HCT116 (cell line): ENCODE data around the gene SOBP. TPM values are rescaled to one million over a fixed set of nuclear protein-coding genes. Genes with fewer than 3 reads are reported as not detected.

ENCODE experiments used
- ATAC-seq: fragments of 200-7000 bp; cut with Tn5 transposase; 2 replicates; pipeline ENCODE4 v1.9.1; 2020; ENCODE audit warnings: mild to moderate bottlenecking, moderate library complexity
- BruUV-seq: library from RNA; stranded (reverse); fragments of 400-500 nt; replicated peaks from 2 replicates; lab custom pipeline; 2021; lab: Mats Ljungman, UMichigan
- CTCF ChIA-PET: fragments of 300-600 bp; sonication (Branson Sonifier 250); formaldehyde crosslinking; loops from one replicate; lab custom pipeline; 2021; ENCODE audit warnings: antibody characterized with exemption; lab: Charles Lee
- POLR2A ChIA-PET: fragments of 300-600, 350-600 bp; sonication (Branson Sonifier 250); formaldehyde crosslinking; loops from one replicate; lab custom pipeline; 2021; ENCODE audit warnings: antibody characterized with exemption; lab: Charles Lee
- RAD21 ChIA-PET, 2 experiments: fragments of 300-600 bp; sonication (Branson Sonifier 250); formaldehyde crosslinking; loops; one replicate each; lab custom pipeline; 2023; ENCODE audit warnings: low total read pairs in 2 of 2; ENCODE audit not compliant: uncharacterized antibody in 2 of 2, unreplicated experiment in 2 of 2, low non-redundant PET in 1 of 2; lab: Charles Lee
- DNase-seq: peaks from one replicate; pipeline ENCODE4 v3.0.0-alpha.2; 2010; ENCODE audit warnings: low read depth, low spot score
- H2AFZ ChIP-seq: fragments of 200-600 bp; shearing (Covaris generic), sonication (generic); 2 replicates; pipeline ENCODE4 v1.6.1; 2017; ENCODE audit warnings: low read depth, mixed run types, mixed read lengths, antibody characterized with exemption, low read length; ENCODE audit not compliant: poor library complexity, severe bottlenecking
- H3K27ac ChIP-seq: 2 replicates; pipeline ENCODE4 v1.5.1; 2012; ENCODE audit warnings: low read depth, low read length
- H3K27me3 ChIP-seq: fragments of 200-600 bp; sonication (generic); 2 replicates; pipeline ENCODE4 v1.6.1; 2016; ENCODE audit warnings: mixed run types, low read length, mixed read lengths; ENCODE audit not compliant: insufficient read depth
- H3K36me3 ChIP-seq, 2 experiments: fragments of 200-500 bp in 1 of 2; fragments of 200-600 bp in 1 of 2; sonication (Bioruptor generic) in 1 of 2; sonication (generic) in 1 of 2; 2 replicates each; pipeline versions ENCODE4 v1.5.1 to v1.6.1; 2014 to 2016; ENCODE audit warnings: low read length in 2 of 2, inconsistent platforms in 1 of 2, mixed read lengths in 1 of 2, mixed run types in 1 of 2; ENCODE audit not compliant: insufficient read depth in 2 of 2, control insufficient read depth in 1 of 2
- H3K4me1 ChIP-seq, 2 experiments: fragments of 200-600 bp in 1 of 2; sonication (generic) in 1 of 2; 2 replicates each; pipeline versions ENCODE4 v1.5.1 to v1.6.1; 2012 to 2017; ENCODE audit warnings: low read length in 2 of 2, inconsistent platforms in 1 of 2, mild to moderate bottlenecking in 1 of 2, mixed read lengths in 1 of 2, mixed run types in 1 of 2, moderate library complexity in 1 of 2; ENCODE audit not compliant: insufficient read depth in 2 of 2, control insufficient read depth in 1 of 2
- H3K4me2 ChIP-seq: fragments of 200-600 bp; sonication (generic); 2 replicates; pipeline ENCODE4 v1.6.1; 2017; ENCODE audit warnings: mixed run types, low read length, mixed read lengths
- H3K4me3 ChIP-seq, 2 experiments: fragments of 200-600 bp in 1 of 2; sonication (generic) in 1 of 2; replicated peaks in 1 of 2; 2 replicates each; pipeline ENCODE4 v1.5.1; 2011 to 2016; ENCODE audit warnings: low read length in 2 of 2, control low read depth in 1 of 2, low read depth in 1 of 2, mild to moderate bottlenecking in 1 of 2, mixed read lengths in 1 of 2, mixed run types in 1 of 2
- H3K79me2 ChIP-seq: fragments of 200-600 bp; sonication (generic); 2 replicates; pipeline ENCODE4 v1.6.1; 2017; ENCODE audit warnings: mild to moderate bottlenecking, mixed run types, low read length, moderate library complexity, mixed read lengths; ENCODE audit not compliant: insufficient read depth
- H3K9ac ChIP-seq: fragments of 200-600 bp; sonication (generic); 2 replicates; pipeline ENCODE4 v1.6.1; 2016; ENCODE audit warnings: low read length, mixed read lengths
- H3K9me2 ChIP-seq: fragments of 200-600 bp; sonication (generic), shearing (Covaris generic); 2 replicates; pipeline ENCODE4 v1.6.1; 2017; ENCODE audit warnings: mixed run types, mild to moderate bottlenecking, moderate library complexity; ENCODE audit not compliant: insufficient read depth
- H3K9me3 ChIP-seq, 2 experiments: fragments of 200-500 bp in 1 of 2; fragments of 200-600 bp in 1 of 2; sonication (Bioruptor generic) in 1 of 2; sonication (generic) in 1 of 2; 2 replicates each; pipeline ENCODE4 v1.6.1; 2014 to 2017; ENCODE audit warnings: low read length in 2 of 2, mixed read lengths in 2 of 2, inconsistent platforms in 1 of 2, low read depth in 1 of 2, mild to moderate bottlenecking in 1 of 2, mixed run types in 1 of 2, moderate library complexity in 1 of 2; ENCODE audit not compliant: control insufficient read depth in 1 of 2, insufficient read depth in 1 of 2
- H4K20me1 ChIP-seq: fragments of 200-600 bp; sonication (generic), shearing (Covaris generic); 2 replicates; pipeline ENCODE4 v1.6.1; 2017; ENCODE audit warnings: mixed run types, mild to moderate bottlenecking, moderate library complexity; ENCODE audit not compliant: insufficient read depth
- EZH2phosphoT487 ChIP-seq: fragments of 200-600 bp; IDR thresholded peaks from 2 replicates; pipeline ENCODE4 v1.6.1; 2018; ENCODE audit warnings: antibody characterized with exemption, borderline replicate concordance
- TCF7L2 ChIP-seq: IDR thresholded peaks from 2 replicates; pipeline ENCODE4 v1.7.0; 2011; ENCODE audit warnings: borderline replicate concordance, inconsistent platforms; ENCODE audit not compliant: insufficient read depth, insufficient read length; ENCODE audit errors: extremely low read depth
- ZNF274 ChIP-seq: fragments of 200-500 bp; sonication (Bioruptor generic); IDR thresholded peaks from 2 replicates; pipeline ENCODE4 v1.6.1; 2014; ENCODE audit warnings: mild to moderate bottlenecking, low read depth, low read length, inconsistent platforms
- intact Hi-C: fragments of 100-400 bp; cut with micrococcal nuclease; formaldehyde crosslinking; loops from 2 replicates; pipeline ENCODE4 v1.10.0; 2022
- total RNA-seq: library from RNA; stranded (reverse); gene quantifications from one replicate; pipeline ENCODE4 v1.2.1, GENCODE V29; 2021; ENCODE audit not compliant: unreplicated experiment
- TF ChIP-seq, protein P1 (sequence below), 3 experiments: fragments of 200-600 bp in 1 of 3; sonication (generic) in 1 of 3; IDR thresholded peaks in 2 of 3; conservative IDR thresholded peaks in 1 of 3; 2 replicates each; pipeline ENCODE4 v1.5.1; 2012 to 2017; ENCODE audit warnings: low read depth in 2 of 3, low read length in 2 of 3, antibody characterized with exemption in 1 of 3, borderline replicate concordance in 1 of 3, control low read depth in 1 of 3, mild to moderate bottlenecking in 1 of 3, mixed read lengths in 1 of 3, mixed run types in 1 of 3, moderate library complexity in 1 of 3; ENCODE audit not compliant: insufficient read depth in 1 of 3
- TF ChIP-seq, protein P2 (sequence below): IDR thresholded peaks from 2 replicates; pipeline ENCODE4 v1.6.1; 2012
- TF ChIP-seq, protein P3 (sequence below): IDR thresholded peaks from 2 replicates; pipeline ENCODE4 v1.6.1; 2012
- TF ChIP-seq, protein P4 (sequence below): IDR thresholded peaks from 2 replicates; pipeline ENCODE4 v1.6.1; 2012; ENCODE audit warnings: low read depth

SOBP gene
- total RNA-seq, 1 experiment from 2014 or later = 2.6 TPM

DNA sequence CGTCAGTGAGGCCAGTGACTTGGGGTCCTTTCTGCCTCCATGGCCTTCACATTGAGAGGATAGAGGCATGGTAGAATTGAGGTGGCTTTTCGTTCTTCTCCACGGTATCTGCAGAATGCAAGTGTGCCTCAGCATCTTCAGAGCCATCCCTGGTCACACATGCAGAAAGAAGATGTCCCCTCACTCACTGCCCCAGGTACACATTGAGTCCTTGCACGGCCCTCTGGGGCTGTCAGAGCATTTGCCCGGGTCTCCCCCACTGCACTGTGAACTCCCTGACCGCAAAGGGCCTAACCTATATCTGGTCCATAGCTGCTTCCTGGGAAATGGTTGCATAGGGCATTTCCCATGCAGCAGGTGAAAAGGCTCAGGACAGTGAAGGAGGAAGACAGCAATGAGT, 218.5 kb downstream of the SOBP start (continued):
- TF ChIP-seq, protein P1, sequence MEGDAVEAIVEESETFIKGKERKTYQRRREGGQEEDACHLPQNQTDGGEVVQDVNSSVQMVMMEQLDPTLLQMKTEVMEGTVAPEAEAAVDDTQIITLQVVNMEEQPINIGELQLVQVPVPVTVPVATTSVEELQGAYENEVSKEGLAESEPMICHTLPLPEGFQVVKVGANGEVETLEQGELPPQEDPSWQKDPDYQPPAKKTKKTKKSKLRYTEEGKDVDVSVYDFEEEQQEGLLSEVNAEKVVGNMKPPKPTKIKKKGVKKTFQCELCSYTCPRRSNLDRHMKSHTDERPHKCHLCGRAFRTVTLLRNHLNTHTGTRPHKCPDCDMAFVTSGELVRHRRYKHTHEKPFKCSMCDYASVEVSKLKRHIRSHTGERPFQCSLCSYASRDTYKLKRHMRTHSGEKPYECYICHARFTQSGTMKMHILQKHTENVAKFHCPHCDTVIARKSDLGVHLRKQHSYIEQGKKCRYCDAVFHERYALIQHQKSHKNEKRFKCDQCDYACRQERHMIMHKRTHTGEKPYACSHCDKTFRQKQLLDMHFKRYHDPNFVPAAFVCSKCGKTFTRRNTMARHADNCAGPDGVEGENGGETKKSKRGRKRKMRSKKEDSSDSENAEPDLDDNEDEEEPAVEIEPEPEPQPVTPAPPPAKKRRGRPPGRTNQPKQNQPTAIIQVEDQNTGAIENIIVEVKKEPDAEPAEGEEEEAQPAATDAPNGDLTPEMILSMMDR (IDR thresholded peaks at IDR 0.05 in 2 of 3, conservative IDR thresholded peaks at IDR 0.05 in 1 of 3; ENCODE audit: borderline replicate concordance in 1 of 3, insufficient read depth in 1 of 3, low read depth in 2 of 3, low read length in 2 of 3) = no peak
- no peak for TF ChIP-seq EZH2phosphoT487
- TF ChIP-seq, protein P2, sequence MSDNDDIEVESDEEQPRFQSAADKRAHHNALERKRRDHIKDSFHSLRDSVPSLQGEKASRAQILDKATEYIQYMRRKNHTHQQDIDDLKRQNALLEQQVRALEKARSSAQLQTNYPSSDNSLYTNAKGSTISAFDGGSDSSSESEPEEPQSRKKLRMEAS = no peak
- TF ChIP-seq, protein P3, sequence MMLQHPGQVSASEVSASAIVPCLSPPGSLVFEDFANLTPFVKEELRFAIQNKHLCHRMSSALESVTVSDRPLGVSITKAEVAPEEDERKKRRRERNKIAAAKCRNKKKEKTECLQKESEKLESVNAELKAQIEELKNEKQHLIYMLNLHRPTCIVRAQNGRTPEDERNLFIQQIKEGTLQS = no peak

DNA sequence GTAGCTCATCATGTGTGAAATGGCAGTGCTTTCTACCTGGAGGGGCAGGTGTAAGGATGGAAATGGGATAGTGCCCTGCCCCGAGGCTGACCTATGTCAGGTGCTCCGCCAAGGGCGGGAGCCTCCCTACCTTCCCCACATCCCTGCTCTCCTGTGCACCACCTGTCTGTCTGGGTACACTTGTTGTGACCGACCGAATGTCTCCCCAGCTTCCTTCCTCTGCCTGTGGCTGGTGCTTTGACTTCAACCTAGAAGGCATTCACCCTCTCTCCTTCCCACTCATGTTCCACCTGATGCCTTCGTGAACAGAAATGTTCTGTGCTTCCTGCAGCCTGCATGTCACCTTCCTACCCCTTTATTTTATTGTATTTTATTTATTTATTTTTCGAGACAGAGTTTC, 219.4 kb downstream of the SOBP start:
- Histone ChIP-seq H2AFZ (no peak overlapping the region), H3K79me2 (no peaks in the 10 kb centered on the region), H3K9me3 (no peaks in the 10 kb centered on the region), H4K20me1 (no peaks in the 10 kb centered on the region), H3K4me1 (0 out of 4 replicates have a peak, but pooled peaks cover 0 to 2% of the 10 kb centered on the region in 2 experiments), H3K9ac (no peak overlapping the region), H3K27me3 (peaks cover 9% of the 10 kb centered on the region; the same call in 1 of the 2 replicates), H3K36me3 (no peaks in the 10 kb centered on the region), H3K4me3 (no peak overlapping the region), H3K4me2 (no peak overlapping the region), H3K27ac (no peak overlapping the region), H3K9me2 (no peaks in the 10 kb centered on the region)
- DNase-seq (no peak), ATAC-seq (no peak)
- no peak for TF ChIP-seq ZNF274
- no peak for TF ChIP-seq TCF7L2
- TF ChIP-seq, protein P2 = no peak
- TF ChIP-seq, protein P4, sequence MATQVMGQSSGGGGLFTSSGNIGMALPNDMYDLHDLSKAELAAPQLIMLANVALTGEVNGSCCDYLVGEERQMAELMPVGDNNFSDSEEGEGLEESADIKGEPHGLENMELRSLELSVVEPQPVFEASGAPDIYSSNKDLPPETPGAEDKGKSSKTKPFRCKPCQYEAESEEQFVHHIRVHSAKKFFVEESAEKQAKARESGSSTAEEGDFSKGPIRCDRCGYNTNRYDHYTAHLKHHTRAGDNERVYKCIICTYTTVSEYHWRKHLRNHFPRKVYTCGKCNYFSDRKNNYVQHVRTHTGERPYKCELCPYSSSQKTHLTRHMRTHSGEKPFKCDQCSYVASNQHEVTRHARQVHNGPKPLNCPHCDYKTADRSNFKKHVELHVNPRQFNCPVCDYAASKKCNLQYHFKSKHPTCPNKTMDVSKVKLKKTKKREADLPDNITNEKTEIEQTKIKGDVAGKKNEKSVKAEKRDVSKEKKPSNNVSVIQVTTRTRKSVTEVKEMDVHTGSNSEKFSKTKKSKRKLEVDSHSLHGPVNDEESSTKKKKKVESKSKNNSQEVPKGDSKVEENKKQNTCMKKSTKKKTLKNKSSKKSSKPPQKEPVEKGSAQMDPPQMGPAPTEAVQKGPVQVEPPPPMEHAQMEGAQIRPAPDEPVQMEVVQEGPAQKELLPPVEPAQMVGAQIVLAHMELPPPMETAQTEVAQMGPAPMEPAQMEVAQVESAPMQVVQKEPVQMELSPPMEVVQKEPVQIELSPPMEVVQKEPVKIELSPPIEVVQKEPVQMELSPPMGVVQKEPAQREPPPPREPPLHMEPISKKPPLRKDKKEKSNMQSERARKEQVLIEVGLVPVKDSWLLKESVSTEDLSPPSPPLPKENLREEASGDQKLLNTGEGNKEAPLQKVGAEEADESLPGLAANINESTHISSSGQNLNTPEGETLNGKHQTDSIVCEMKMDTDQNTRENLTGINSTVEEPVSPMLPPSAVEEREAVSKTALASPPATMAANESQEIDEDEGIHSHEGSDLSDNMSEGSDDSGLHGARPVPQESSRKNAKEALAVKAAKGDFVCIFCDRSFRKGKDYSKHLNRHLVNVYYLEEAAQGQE = no peak
- ChIA-PET RAD21 (no interaction called here), CTCF (no interaction called here), POLR2A (no interaction called here)
- intact Hi-C loops = no loop called here
- BruUV-seq = no TSS peak

Other genes with a start within 250 kb of the SOBP start
- 12.2 TPM for gene PDSS2, start 30.6 kb upstream of the SOBP start, total RNA-seq